ENCODE results near the gene PIK3CG. TPM values are rescaled to one million over a fixed set of nuclear protein-coding genes. Genes with fewer than 3 reads are reported as not detected.
A peak's percentile ranks its signal among the peaks of the same experiment; 100 is the strongest.
"Not testable (repeated sequence)": the region's sequence is repeated elsewhere in the genome, so short reads cannot be mapped to it uniquely, and the experiment has no call there.

The PIK3CG gene
- total RNA-seq, 1 experiment from 2014 or later: not detected

DNA sequence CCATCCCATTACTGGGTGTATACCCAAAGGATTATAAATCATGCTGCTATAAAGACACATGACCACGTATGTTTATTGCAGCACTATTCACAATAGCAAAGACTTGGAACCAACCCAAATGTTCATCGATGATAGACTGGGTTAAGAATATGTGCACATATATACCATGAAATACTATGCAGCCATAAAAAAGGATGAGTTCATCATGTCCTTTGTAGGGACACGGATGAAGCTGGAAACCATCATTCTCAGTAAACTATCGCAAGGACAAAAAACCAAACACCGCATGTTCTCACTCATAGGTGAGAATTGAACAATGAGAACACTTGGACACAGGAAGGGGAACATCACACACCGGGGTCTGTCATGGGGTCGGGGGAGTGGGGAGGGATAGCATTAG, 73.0 kb downstream of the PIK3CG start:
- DNase-seq (ENCODE audit: low spot score): not testable (repeated sequence)

DNA sequence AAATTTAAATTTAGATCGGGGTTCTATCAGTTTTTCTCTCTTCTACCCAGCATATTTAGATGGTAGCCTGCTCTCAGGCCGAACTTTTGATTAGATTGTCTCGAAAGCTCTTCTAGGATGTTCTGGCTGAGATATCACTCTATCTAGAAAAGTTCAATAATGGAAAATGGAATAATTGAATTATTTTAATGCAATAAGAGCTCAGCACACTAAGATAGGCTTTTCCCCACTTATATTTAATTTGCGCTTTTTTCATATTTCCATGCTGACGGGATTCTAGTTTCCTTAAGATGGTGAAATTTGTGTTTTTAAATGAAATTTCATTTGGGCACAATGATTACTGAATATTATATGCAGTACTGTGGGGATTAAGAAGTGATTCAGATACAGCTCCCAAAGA, 73.7 kb downstream of the PIK3CG start:
- no peak for DNase-seq (ENCODE audit: low spot score)

GRCh38 chr7:106944035-106944665, 79.1 kb downstream of the PIK3CG start:
- DNase-seq (ENCODE audit: low spot score): no peak

DNA sequence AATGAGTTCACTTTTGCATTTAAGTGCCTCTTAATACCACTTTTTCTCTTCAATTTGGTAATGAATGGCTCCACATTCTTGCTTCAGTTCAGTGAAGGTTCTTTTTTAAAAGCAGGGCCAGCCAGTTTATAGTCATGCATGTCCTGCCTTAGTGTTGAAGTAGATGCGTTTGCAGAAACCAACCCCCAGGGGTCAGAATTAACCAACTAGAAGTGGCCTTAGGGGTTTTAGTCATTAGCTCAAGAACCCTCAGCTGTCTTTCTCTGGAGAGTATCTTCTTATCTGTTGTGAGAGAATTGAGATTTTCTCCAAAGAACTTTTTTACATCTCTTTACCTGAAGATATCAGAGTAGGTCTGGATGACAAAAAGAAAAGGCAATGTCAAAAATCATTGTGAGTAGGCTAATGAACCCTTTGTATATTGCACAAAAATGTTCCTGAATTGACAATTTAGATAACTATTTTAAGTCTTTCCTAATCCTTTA, 82.2 kb downstream of the PIK3CG start:
- DNase-seq (ENCODE audit: low spot score): peak; percentile 55

GRCh38 chr7:106952001-106952657, 87.0 kb downstream of the PIK3CG start:
- no peak for DNase-seq (ENCODE audit: low spot score)

DNA sequence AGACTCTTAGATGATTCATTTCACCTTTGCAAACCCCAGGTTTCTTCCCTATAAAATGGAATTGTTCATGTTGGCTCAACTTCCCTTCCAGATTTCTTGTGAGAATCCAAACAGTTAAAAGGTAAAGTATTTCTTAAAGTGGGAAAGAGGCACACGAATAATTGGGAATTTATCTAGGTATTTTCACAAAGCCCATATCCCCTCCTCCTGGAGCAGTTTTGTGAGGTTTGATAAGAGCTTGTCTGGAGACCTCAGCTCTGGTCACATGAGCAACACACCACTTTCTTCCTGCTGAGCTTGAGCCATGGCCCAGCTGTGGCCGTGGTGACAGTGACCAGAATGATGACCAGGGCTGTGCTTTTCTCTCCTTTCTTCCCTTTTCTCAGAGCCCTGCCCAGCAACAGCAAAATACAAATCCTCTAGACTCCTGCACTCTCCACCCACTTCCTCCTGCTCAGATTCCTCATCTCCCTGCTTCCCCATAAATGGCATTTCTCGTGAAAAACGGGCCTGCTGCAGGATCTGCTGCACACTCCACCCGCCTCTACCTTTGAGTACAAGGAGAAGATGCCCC, 87.7 kb downstream of the PIK3CG start:
- no peak for DNase-seq (ENCODE audit: low spot score)

GRCh38 chr7:106954840-106955239, 89.8 kb downstream of the PIK3CG start:
- no peak for DNase-seq (ENCODE audit: low spot score)

- DNase-seq (ENCODE audit: low spot score): not testable (repeated sequence)
Observed at GRCh38 chr7:106955857-106956256, 90.8 kb downstream of the PIK3CG start.

Other genes with a start within 250 kb of the PIK3CG start
- 22.2 and 26.6 TPM in 2 replicates for gene CCDC71L, start 204.1 kb upstream of the PIK3CG start, total RNA-seq (2014; rRNA removed; shearing (Covaris generic))
- 9.5 and 13.1 TPM in 2 replicates for gene PRKAR2B, start 179.4 kb downstream of the PIK3CG start, total RNA-seq (2014; rRNA removed; shearing (Covaris generic))

All from H4 (cell line).